HEK293T (cell line): ENCODE measurements around the gene ACP3.

Experiments
- ARNT ChIP-seq: fragments of 450-650 bp; IDR thresholded peaks from 2 replicates; pipeline ENCODE4 v1.6.1; 2017; ENCODE audit warnings: mild to moderate bottlenecking
- BHLHE40 ChIP-seq: fragments of 450-650 bp; IDR thresholded peaks from 2 replicates; pipeline ENCODE4 v1.6.1; 2016; ENCODE audit warnings: mild to moderate bottlenecking, moderate library complexity, borderline replicate concordance
- CTBP1 ChIP-seq: fragments of 450-650 bp; IDR thresholded peaks from 2 replicates; pipeline ENCODE4 v1.6.1; 2016; ENCODE audit warnings: borderline replicate concordance
- ELF4 ChIP-seq: fragments of 450-650 bp; IDR thresholded peaks from 2 replicates; pipeline ENCODE4 v1.6.1; 2017; ENCODE audit warnings: antibody characterized with exemption
- FOXK2 ChIP-seq: fragments of 450-650 bp; IDR thresholded peaks from 2 replicates; pipeline ENCODE4 v1.6.1; 2016; ENCODE audit warnings: mild to moderate bottlenecking
- FOXM1 ChIP-seq: fragments of 450-650 bp; IDR thresholded peaks from 2 replicates; pipeline ENCODE4 v1.6.1; 2017; ENCODE audit warnings: mild to moderate bottlenecking, borderline replicate concordance
- HDGF ChIP-seq: fragments of 450-650 bp; IDR thresholded peaks from 2 replicates; pipeline ENCODE4 v1.6.1; 2017; ENCODE audit warnings: antibody characterized with exemption, borderline replicate concordance
- L3MBTL2 ChIP-seq: fragments of 450-650 bp; conservative IDR thresholded peaks from 2 replicates; pipeline ENCODE4 v1.6.1; 2016; ENCODE audit warnings: mild to moderate bottlenecking
- LEF1 ChIP-seq: fragments of 450-650 bp; IDR thresholded peaks from 2 replicates; pipeline ENCODE4 v1.6.1; 2017; ENCODE audit warnings: mild to moderate bottlenecking, borderline replicate concordance
- SP1 ChIP-seq: fragments of 450-650 bp; IDR thresholded peaks from 2 replicates; pipeline ENCODE4 v1.6.1; 2017
- SUZ12 ChIP-seq: fragments of 450-650 bp; IDR thresholded peaks from 2 replicates; pipeline ENCODE4 v1.6.1; 2016; ENCODE audit warnings: mild to moderate bottlenecking
- ZNF384 ChIP-seq: fragments of 450-650 bp; IDR thresholded peaks from 2 replicates; pipeline ENCODE4 v1.6.1; 2016
- TF ChIP-seq, protein P1 (sequence below): fragments of 450-650 bp; IDR thresholded peaks from 2 replicates; pipeline ENCODE4 v1.6.1; 2016

DNA sequence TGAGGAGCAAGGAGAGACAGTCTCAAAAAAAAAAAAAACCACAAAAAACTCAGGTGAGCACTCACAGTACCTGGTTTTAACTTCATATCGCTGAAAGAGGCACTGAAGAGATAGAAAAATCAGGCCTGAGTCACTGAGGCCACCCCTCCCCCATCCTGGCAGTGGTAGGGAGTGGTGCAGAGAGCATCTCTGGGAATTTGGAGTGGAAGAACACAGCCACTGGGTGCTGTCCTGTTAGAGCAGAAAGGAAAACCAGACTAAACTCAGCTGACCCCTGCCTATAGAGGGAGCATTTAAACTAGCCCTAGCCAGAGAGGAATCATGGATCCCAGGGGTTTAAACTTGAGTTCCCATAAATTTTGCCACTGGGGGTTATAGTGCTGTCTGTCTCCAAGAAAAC, 77.9 kb downstream of the ACP3 start:
- TF ChIP-seq SUZ12 = no peak
- no peak for TF ChIP-seq ARNT
- no peak for TF ChIP-seq HDGF
- no peak for TF ChIP-seq FOXM1
- no peak for TF ChIP-seq LEF1
- no peak for TF ChIP-seq L3MBTL2
- TF ChIP-seq ZNF384 = no peak
- no peak for TF ChIP-seq FOXK2
- TF ChIP-seq, protein P1, sequence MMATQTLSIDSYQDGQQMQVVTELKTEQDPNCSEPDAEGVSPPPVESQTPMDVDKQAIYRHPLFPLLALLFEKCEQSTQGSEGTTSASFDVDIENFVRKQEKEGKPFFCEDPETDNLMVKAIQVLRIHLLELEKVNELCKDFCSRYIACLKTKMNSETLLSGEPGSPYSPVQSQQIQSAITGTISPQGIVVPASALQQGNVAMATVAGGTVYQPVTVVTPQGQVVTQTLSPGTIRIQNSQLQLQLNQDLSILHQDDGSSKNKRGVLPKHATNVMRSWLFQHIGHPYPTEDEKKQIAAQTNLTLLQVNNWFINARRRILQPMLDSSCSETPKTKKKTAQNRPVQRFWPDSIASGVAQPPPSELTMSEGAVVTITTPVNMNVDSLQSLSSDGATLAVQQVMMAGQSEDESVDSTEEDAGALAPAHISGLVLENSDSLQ = no peak
- no peak for TF ChIP-seq CTBP1
- no peak for TF ChIP-seq ELF4
- TF ChIP-seq SP1 = no peak
- TF ChIP-seq BHLHE40 = no peak
